ENCODE results near the gene MIGA2.

DNA sequence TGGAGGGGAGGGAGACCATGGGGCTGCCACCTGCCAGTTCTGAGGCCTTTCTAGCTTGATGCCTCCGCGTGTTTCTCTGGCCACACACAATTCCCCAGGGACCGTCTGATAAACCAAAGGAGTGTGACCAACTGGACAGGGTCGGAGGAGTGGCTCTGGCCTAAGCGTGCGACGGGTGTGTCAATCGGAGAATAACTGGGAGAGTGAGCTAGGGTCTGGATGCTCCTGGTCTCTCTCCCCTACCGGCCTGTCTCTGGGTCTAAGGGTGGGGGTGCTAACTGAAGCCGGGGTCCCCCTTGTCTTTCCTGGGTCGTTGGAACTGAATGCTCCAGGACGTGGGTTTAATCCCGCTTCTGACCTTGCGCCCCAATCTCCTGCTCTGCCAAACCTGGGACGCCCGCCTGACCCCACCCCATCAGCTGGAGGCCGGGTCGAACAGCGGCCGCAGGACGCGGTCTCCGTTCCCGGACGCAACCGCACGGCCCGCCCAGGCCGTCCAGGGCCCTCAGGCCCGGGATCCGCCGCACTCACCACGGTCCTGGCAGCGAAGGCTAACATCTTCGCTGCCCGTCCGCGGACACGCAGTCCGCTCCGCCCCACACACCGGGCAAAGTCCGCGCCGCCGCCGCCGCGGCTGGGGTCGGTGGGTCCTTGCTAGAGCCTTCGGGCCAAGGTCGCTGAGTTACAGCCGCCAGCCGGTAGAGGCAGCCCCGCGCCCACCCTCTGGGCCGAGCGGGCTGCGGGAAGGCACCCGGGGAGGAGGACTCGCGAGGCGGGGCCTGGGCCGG lies 73.7 kb downstream of the MIGA2 start:
- TF ChIP-seq POLR2A (IDR thresholded peaks at IDR 0.05) = no peak
- TF ChIP-seq, protein P1, sequence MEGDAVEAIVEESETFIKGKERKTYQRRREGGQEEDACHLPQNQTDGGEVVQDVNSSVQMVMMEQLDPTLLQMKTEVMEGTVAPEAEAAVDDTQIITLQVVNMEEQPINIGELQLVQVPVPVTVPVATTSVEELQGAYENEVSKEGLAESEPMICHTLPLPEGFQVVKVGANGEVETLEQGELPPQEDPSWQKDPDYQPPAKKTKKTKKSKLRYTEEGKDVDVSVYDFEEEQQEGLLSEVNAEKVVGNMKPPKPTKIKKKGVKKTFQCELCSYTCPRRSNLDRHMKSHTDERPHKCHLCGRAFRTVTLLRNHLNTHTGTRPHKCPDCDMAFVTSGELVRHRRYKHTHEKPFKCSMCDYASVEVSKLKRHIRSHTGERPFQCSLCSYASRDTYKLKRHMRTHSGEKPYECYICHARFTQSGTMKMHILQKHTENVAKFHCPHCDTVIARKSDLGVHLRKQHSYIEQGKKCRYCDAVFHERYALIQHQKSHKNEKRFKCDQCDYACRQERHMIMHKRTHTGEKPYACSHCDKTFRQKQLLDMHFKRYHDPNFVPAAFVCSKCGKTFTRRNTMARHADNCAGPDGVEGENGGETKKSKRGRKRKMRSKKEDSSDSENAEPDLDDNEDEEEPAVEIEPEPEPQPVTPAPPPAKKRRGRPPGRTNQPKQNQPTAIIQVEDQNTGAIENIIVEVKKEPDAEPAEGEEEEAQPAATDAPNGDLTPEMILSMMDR (IDR thresholded peaks at IDR 0.05) = peak in 1 of 12 donors; percentile 20
